OCI-LY1 (cell line): ENCODE results near the gene MANF.

ENCODE experiments used
- CTCF ChIP-seq: fragments of 200-600 bp; sonication (generic), shearing (Covaris generic); IDR thresholded peaks from 2 replicates; pipeline ENCODE4 v1.5.1; 2017; ENCODE audit warnings: mild to moderate bottlenecking, antibody characterized with exemption, low read length, moderate library complexity, mixed read lengths
- EZH2 ChIP-seq: fragments of 200-600 bp; sonication (generic), shearing (Covaris generic); IDR thresholded peaks from 2 replicates; pipeline ENCODE4 v1.8.0; 2017; ENCODE audit warnings: borderline replicate concordance, mixed run types, mild to moderate bottlenecking, antibody characterized with exemption, low read length, moderate library complexity, mixed read lengths

- TF ChIP-seq CTCF (no peak; the same call in 1 of the 2 replicates), EZH2 (no peak)
Observed at GRCh38 chr3:51384726-51385473, at the start of gene MANF.
